Endothelial cell of umbilical vein (primary cell): ENCODE measurements around the gene ESAM. TPM values are rescaled to one million over a fixed set of nuclear protein-coding genes. Genes with fewer than 3 reads are reported as not detected.

Experiments used
- BruUV-seq: library from RNA; stranded (reverse); fragments of 400-500 nt; replicated peaks from 2 replicates; lab custom pipeline; 2021; lab: Mats Ljungman, UMichigan
- CTCF ChIA-PET: fragments of 300-600, 350-600 bp; sonication (Branson Sonifier 250); formaldehyde crosslinking; loops from one replicate; lab custom pipeline; 2021; ENCODE audit warnings: antibody characterized with exemption, inconsistent platforms; lab: Charles Lee
- POLR2A ChIA-PET: fragments of 300-600, 350-600 bp; sonication (Branson Sonifier 250); formaldehyde crosslinking; loops from one replicate; lab custom pipeline; 2021; ENCODE audit warnings: antibody characterized with exemption, inconsistent platforms; lab: Charles Lee
- DNase-seq: peaks from one replicate; pipeline ENCODE4 v3.0.0-alpha.2; 2011; ENCODE audit warnings: low read depth, low spot score
- FAIRE-seq: peaks from 2 replicates; lab custom pipeline; 2011; peaks lifted over from hg19 to GRCh38; lab: Jason Lieb, UNC
- H2AFZ ChIP-seq: 2 replicates; pipeline ENCODE4 v1.6.0; 2012; ENCODE audit warnings: low read depth, low read length, control low read depth, inconsistent platforms
- H3K27ac ChIP-seq: 2 replicates; pipeline ENCODE4 v1.5.1; 2011; ENCODE audit warnings: low read depth, mild to moderate bottlenecking, control low read depth, low read length, moderate library complexity; ENCODE audit not compliant: insufficient read depth
- H3K27me3 ChIP-seq, 2 experiments: 2 replicates each; pipeline versions ENCODE4 v1.6.0 to v1.6.1; 2011; ENCODE audit warnings: low read length in 2 of 2, mixed read lengths in 1 of 2; ENCODE audit not compliant: control insufficient read depth in 2 of 2, insufficient read depth in 2 of 2
- H3K36me3 ChIP-seq, 2 experiments: 2 replicates in 1 of 2; 3 replicates in 1 of 2; pipeline ENCODE4 v1.5.1; 2011; ENCODE audit warnings: low read length in 2 of 2, mild to moderate bottlenecking in 1 of 2, moderate library complexity in 1 of 2; ENCODE audit not compliant: control insufficient read depth in 2 of 2, insufficient read depth in 2 of 2; ENCODE audit errors: extremely low read depth in 1 of 2
- H3K4me1 ChIP-seq: 3 replicates; pipeline ENCODE4 v1.5.1; 2011; ENCODE audit warnings: mild to moderate bottlenecking, low read length; ENCODE audit not compliant: control insufficient read depth, insufficient read depth; ENCODE audit errors: extremely low read depth
- H3K4me2 ChIP-seq: 2 replicates; pipeline ENCODE4 v1.6.1; 2011; ENCODE audit warnings: low read length, control low read depth, mixed read lengths; ENCODE audit not compliant: insufficient read depth
- H3K4me3 ChIP-seq, 3 experiments: fragments of 200-600 bp in 1 of 3; sonication (generic), shearing (Covaris generic) in 1 of 3; replicated peaks in 1 of 3; 2 replicates each; pipeline ENCODE4 v1.5.1; 2011 to 2016; ENCODE audit warnings: control low read depth in 3 of 3, low read length in 3 of 3, mild to moderate bottlenecking in 2 of 3, inconsistent platforms in 1 of 3, low read depth in 1 of 3, moderate library complexity in 1 of 3; ENCODE audit not compliant: insufficient read depth in 1 of 3
- H3K79me2 ChIP-seq: 2 replicates; pipeline ENCODE4 v1.6.0; 2012; ENCODE audit warnings: low read length, inconsistent platforms; ENCODE audit not compliant: control insufficient read depth, insufficient read depth
- H3K9ac ChIP-seq: replicated peaks from 2 replicates; pipeline ENCODE3; 2011; ENCODE audit warnings: low read length, control low read depth; ENCODE audit not compliant: insufficient read depth; ENCODE audit errors: extremely low read depth
- H3K9me1 ChIP-seq: replicated peaks from 3 replicates; pipeline ENCODE4 v1.6.0; 2011; ENCODE audit warnings: mild to moderate bottlenecking, low read length; ENCODE audit not compliant: control insufficient read depth, insufficient read depth; ENCODE audit errors: extremely low read depth
- H3K9me3 ChIP-seq: replicated peaks from 2 replicates; pipeline ENCODE4 v1.5.1; 2012; ENCODE audit warnings: low read length, inconsistent platforms; ENCODE audit not compliant: control insufficient read depth, insufficient read depth
- H4K20me1 ChIP-seq: replicated peaks from 2 replicates; pipeline ENCODE3; 2011; ENCODE audit warnings: mild to moderate bottlenecking, low read length; ENCODE audit not compliant: control insufficient read depth, insufficient read depth; ENCODE audit errors: extremely low read depth
- CTCF ChIP-seq, 2 donors: IDR thresholded peaks; 1 replicate in 1 of 2; 2 replicates in 1 of 2; pipeline ENCODE4 v1.5.1; 2011; ENCODE audit warnings: low read length in 2 of 2, mild to moderate bottlenecking in 2 of 2, moderate library complexity in 2 of 2, control low read depth in 1 of 2, inconsistent platforms in 1 of 2, low read depth in 1 of 2; ENCODE audit not compliant: insufficient read depth in 1 of 2; ENCODE audit errors: extremely low read depth in 1 of 2
- EZH2 ChIP-seq: IDR thresholded peaks from 2 replicates; pipeline ENCODE4 v1.6.1; 2012; ENCODE audit warnings: borderline replicate concordance, low read depth, mild to moderate bottlenecking, moderate library complexity, low read length, inconsistent platforms; ENCODE audit not compliant: severe bottlenecking
- FOS ChIP-seq: IDR thresholded peaks from 2 replicates; pipeline ENCODE4 v1.6.1; 2011; ENCODE audit warnings: mild to moderate bottlenecking, low read length, moderate library complexity, borderline replicate concordance; ENCODE audit not compliant: insufficient read depth
- GATA2 ChIP-seq: IDR thresholded peaks from 2 replicates; pipeline ENCODE4 v1.7.0; 2011; ENCODE audit warnings: low read depth, mild to moderate bottlenecking, moderate library complexity, mixed read lengths, low read length; ENCODE audit not compliant: insufficient read length, insufficient read depth
- JUN ChIP-seq: IDR thresholded peaks from 2 replicates; pipeline ENCODE4 v1.6.1; 2011; ENCODE audit warnings: borderline replicate concordance, low read depth; ENCODE audit not compliant: insufficient read length, insufficient read depth
- MYC ChIP-seq: IDR thresholded peaks from one replicate; pipeline ENCODE4 v1.6.1; 2011; ENCODE audit warnings: mild to moderate bottlenecking, low read depth, low read length
- POLR2A ChIP-seq: IDR thresholded peaks from 2 replicates; pipeline ENCODE4 v1.6.1; 2012; ENCODE audit warnings: low read depth, mild to moderate bottlenecking, control low read depth, low read length
- POLR2AphosphoS5 ChIP-seq: IDR thresholded peaks from 2 replicates; pipeline ENCODE4 v1.6.1; 2012; ENCODE audit warnings: low read depth, mild to moderate bottlenecking, control low read depth, low read length, moderate library complexity; ENCODE audit not compliant: insufficient read depth
- dilution Hi-C: fragments of 300-500 bp; cut with MboI; formaldehyde crosslinking; loops from one replicate; pipeline ENCODE4 v1.15.0; 2019; ENCODE audit warnings: low sequenced_read_pairs; ENCODE audit not compliant: extremely low pct_ligation_motif_present
- intact Hi-C: fragments of 100-400 bp; cut with micrococcal nuclease; formaldehyde crosslinking; loops from one replicate; pipeline ENCODE4 v1.10.0; 2022
- polyA plus RNA-seq, 4 experiments: library from polyadenylated mRNA; depleted of rRNA in 3 of 4; stranded (reverse) in 3 of 4; unstranded in 1 of 4; fragments of >200 nt; gene quantifications; 2 replicates each; pipeline versions ENCODE4 v1.2.1 to v1.2.3, GENCODE V29; 2011 to 2012; ENCODE audit warnings: missing spikeins in 1 of 4
- total RNA-seq: library from RNA; stranded (reverse); gene quantifications from 2 replicates; pipeline ENCODE4 v1.2.3, GENCODE V29; 2021
- TF ChIP-seq, protein P1 (sequence below): IDR thresholded peaks from 2 replicates; pipeline ENCODE4 v1.6.1; 2011; ENCODE audit not compliant: insufficient read depth, insufficient read length

The ESAM gene
- total and polyA plus RNA-seq, 2 donors (not counting 3 experiments of a cell fraction or from before 2014, with no cell fraction given) = 273 to 383 TPM

GRCh38 chr11:124796312-124796711 is 34.2 kb upstream of the ESAM start:
- DNase-seq (no peak), FAIRE-seq (no peak)
- BruUV-seq = no TSS peak
- no peak overlapping the region for H2AFZ ChIP-seq
- no peak overlapping the region for H3K4me2 ChIP-seq
- intact Hi-C loops (no loop called here), dilution Hi-C loops (no loop called here)
- H3K27ac ChIP-seq = no peak overlapping the region
- H3K9me1 ChIP-seq = no peaks in the 10 kb centered on the region
- no peak for TF ChIP-seq POLR2AphosphoS5
- TF ChIP-seq POLR2A = no peak
- TF ChIP-seq CTCF (IDR thresholded peaks at IDR 0.05; ENCODE audit: extremely low read depth in 1 of 2, insufficient read depth in 1 of 2, low read depth in 1 of 2, low read length in 2 of 2) = no peak
- no peak for TF ChIP-seq EZH2
- TF ChIP-seq FOS = no peak
- no peak for TF ChIP-seq JUN
- no peak for TF ChIP-seq MYC
- TF ChIP-seq, protein P1, sequence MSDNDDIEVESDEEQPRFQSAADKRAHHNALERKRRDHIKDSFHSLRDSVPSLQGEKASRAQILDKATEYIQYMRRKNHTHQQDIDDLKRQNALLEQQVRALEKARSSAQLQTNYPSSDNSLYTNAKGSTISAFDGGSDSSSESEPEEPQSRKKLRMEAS = no peak
- TF ChIP-seq GATA2 = no peak
- peaks cover 4% of the 10 kb centered on the region for H4K20me1 ChIP-seq
- H3K9me3 ChIP-seq = no peaks in the 10 kb centered on the region
- no peaks in the 10 kb centered on the region for H3K27me3 ChIP-seq
- ChIA-PET POLR2A (no interaction called here), CTCF (interaction anchor here (0.8 to 10.2 kb wide), 9 partner anchors 17 to 126 kb away, joined by 3 to 191 read pairs (median 5); no protein-coding TSS in a partner anchor)
- no peak overlapping the region for H3K9ac ChIP-seq
- H3K79me2 ChIP-seq = peaks cover 86% of the 10 kb centered on the region
- H3K4me3 ChIP-seq = no peak overlapping the region
- H3K4me1 ChIP-seq = peaks cover 19% of the 10 kb centered on the region
- H3K36me3 ChIP-seq = no peaks in the 10 kb centered on the region
